Measurements from ENCODE around the gene AASDH.

Gene AASDH

GRCh38 chr4:56298236-56298635, 89.1 kb downstream of the AASDH start:
- TF ChIP-seq, protein P1, sequence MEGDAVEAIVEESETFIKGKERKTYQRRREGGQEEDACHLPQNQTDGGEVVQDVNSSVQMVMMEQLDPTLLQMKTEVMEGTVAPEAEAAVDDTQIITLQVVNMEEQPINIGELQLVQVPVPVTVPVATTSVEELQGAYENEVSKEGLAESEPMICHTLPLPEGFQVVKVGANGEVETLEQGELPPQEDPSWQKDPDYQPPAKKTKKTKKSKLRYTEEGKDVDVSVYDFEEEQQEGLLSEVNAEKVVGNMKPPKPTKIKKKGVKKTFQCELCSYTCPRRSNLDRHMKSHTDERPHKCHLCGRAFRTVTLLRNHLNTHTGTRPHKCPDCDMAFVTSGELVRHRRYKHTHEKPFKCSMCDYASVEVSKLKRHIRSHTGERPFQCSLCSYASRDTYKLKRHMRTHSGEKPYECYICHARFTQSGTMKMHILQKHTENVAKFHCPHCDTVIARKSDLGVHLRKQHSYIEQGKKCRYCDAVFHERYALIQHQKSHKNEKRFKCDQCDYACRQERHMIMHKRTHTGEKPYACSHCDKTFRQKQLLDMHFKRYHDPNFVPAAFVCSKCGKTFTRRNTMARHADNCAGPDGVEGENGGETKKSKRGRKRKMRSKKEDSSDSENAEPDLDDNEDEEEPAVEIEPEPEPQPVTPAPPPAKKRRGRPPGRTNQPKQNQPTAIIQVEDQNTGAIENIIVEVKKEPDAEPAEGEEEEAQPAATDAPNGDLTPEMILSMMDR (IDR thresholded peaks at IDR 0.05; ENCODE audit: low read depth, low read length, missing control alignments), result no peak
- in situ Hi-C loops (cut with HindIII; ENCODE audit: low sequenced_read_pairs), result no loop called here
- no peak for DNase-seq (ENCODE audit: low read depth)
- no peak overlapping the region for H3K4me3 ChIP-seq (ENCODE audit: low read depth, low read length)

- no peak overlapping the region for H3K4me3 ChIP-seq (ENCODE audit: low read depth, low read length)
- DNase-seq (ENCODE audit: low read depth), result no peak
- TF ChIP-seq, protein P1 (IDR thresholded peaks at IDR 0.05; ENCODE audit: low read depth, low read length, missing control alignments), result no peak
- in situ Hi-C loops (cut with HindIII; ENCODE audit: low sequenced_read_pairs), result no loop called here
Observed at GRCh38 chr4:56297776-56298175, 89.5 kb downstream of the AASDH start.

GRCh38 chr4:56296526-56296925, 90.8 kb downstream of the AASDH start:
- TF ChIP-seq, protein P1 (IDR thresholded peaks at IDR 0.05; ENCODE audit: low read depth, low read length, missing control alignments), result no peak
- in situ Hi-C loops (cut with HindIII; ENCODE audit: low sequenced_read_pairs), result no loop called here
- DNase-seq (ENCODE audit: low read depth), result no peak
- H3K4me3 ChIP-seq (ENCODE audit: low read depth, low read length), result no peak overlapping the region

DNA sequence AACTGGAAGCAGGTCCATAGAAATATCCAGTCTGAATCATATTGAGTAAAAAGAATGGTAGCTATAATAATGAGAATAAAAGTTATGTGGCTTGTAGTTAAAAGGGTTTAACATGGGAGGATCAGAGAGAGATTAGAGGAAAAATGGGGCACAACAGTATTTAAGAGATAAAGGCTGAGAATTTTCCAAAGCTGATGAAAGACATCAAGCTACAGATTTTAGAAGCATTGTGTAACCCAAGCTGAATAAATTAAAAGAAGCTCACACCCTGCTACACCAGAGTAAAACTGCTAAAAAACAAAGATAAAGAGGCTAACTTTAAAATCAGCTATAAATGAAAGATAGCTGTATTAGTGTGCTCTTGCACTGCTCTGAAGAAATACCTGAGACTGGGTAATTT, 94.2 kb downstream of the AASDH start:
- no peak overlapping the region for H3K4me3 ChIP-seq (ENCODE audit: low read depth, low read length)
- DNase-seq (ENCODE audit: low read depth), result no peak
- TF ChIP-seq, protein P1 (IDR thresholded peaks at IDR 0.05; ENCODE audit: low read depth, low read length, missing control alignments), result no peak
- in situ Hi-C loops (cut with HindIII; ENCODE audit: low sequenced_read_pairs), result no loop called here

GRCh38 chr4:56289934-56290333, 97.4 kb downstream of the AASDH start:
- no peak overlapping the region for H3K4me3 ChIP-seq (ENCODE audit: low read depth, low read length)
- TF ChIP-seq, protein P1 (IDR thresholded peaks at IDR 0.05; ENCODE audit: low read depth, low read length, missing control alignments), result no peak
- in situ Hi-C loops (cut with HindIII; ENCODE audit: low sequenced_read_pairs), result no loop called here
- no peak for DNase-seq (ENCODE audit: low read depth)

DNA sequence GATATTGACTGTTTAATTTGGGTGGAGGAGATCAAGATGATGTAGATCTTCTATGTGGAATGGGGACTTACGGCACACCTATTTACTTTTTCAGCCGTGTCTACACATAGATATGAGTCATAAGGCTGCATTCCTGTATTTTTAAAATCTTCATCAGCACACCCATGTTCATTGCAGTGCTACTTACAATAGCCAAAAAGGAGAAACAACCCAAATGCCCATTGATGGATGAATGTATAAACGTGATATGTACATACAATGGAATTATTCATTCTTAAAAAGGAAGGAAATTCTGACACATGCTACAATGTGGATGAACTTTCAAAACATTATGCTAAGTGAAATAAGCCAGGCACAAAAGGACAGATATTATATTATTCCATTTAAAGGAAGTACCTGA, 98.6 kb downstream of the AASDH start:
- TF ChIP-seq, protein P1 (IDR thresholded peaks at IDR 0.05; ENCODE audit: low read depth, low read length, missing control alignments), result no peak
- H3K4me3 ChIP-seq (ENCODE audit: low read depth, low read length), result no peak overlapping the region
- in situ Hi-C loops (cut with HindIII; ENCODE audit: low sequenced_read_pairs), result no loop called here
- DNase-seq (ENCODE audit: low read depth), result no peak
